Stimulated activated effector memory CD8-positive, alpha-beta T cell treated with anti-CD3 and anti-CD28 coated beads, Interleukin-12 subunit alpha, Interleukin-12 subunit beta, amount 100 ng/mL, for 72 hours (primary cell): ENCODE data around the gene PPM1J.
A peak's percentile ranks its signal among the peaks of the same experiment; 100 is the strongest.
"Not testable (repeated sequence)": the region's sequence is repeated elsewhere in the genome, so short reads cannot be mapped to it uniquely, and the experiment has no call there.

Source experiments
- ATAC-seq: fragments of 150-1000 bp; cut with Tn5 transposase; 2 replicates; pipeline ENCODE4 v1.10.0; 2021
- DNase-seq, 2 donors: peaks; one replicate each; pipeline ENCODE4 v3.0.0; 2021 to 2022; ENCODE audit warnings: low spot score in 2 of 2
- H3K27ac Mint-ChIP-seq: one replicate; pipeline ENCODE4 v1.8.0; 2022; ENCODE audit warnings: mild to moderate bottlenecking, mixed read lengths
- H3K36me3 Mint-ChIP-seq: one replicate; pipeline ENCODE4 v1.8.0; 2022; ENCODE audit warnings: mild to moderate bottlenecking, mixed read lengths
- H3K4me1 Mint-ChIP-seq: one replicate; pipeline ENCODE4 v1.8.0; 2022; ENCODE audit warnings: mixed read lengths
- H3K4me3 Mint-ChIP-seq: one replicate; pipeline ENCODE4 v1.8.0; 2022; ENCODE audit warnings: mild to moderate bottlenecking, mixed read lengths
- H3K9me3 Mint-ChIP-seq: one replicate; pipeline ENCODE4 v1.8.0; 2022; ENCODE audit warnings: mixed read lengths

Gene PPM1J

GRCh38 chr1:112728306-112728971 lies 13.3 kb upstream of the PPM1J start:
- ATAC-seq, H3K4me1 Mint-ChIP-seq, DNase-seq, H3K4me3 Mint-ChIP-seq, H3K9me3 Mint-ChIP-seq, H3K36me3 Mint-ChIP-seq, H3K27ac Mint-ChIP-seq: not testable (repeated sequence)

- H3K9me3 Mint-ChIP-seq: no peaks in the 10 kb centered on the region
- no peak overlapping the region for H3K4me3 Mint-ChIP-seq
- no peak for DNase-seq
- H3K27ac Mint-ChIP-seq: no peak overlapping the region
- no peaks in the 10 kb centered on the region for H3K36me3 Mint-ChIP-seq
- ATAC-seq: peak; percentile 31
- H3K4me1 Mint-ChIP-seq: peaks cover 8% of the 10 kb centered on the region
These were observed 12.6 kb upstream of the PPM1J start for GRCh38 chr1:112727716-112728115.

- not testable (repeated sequence) for H3K4me3 Mint-ChIP-seq, H3K36me3 Mint-ChIP-seq, DNase-seq, H3K9me3 Mint-ChIP-seq, ATAC-seq, H3K27ac Mint-ChIP-seq
- H3K4me1 Mint-ChIP-seq: peaks cover 12% of the 10 kb centered on the region
These were observed 9.1 kb upstream of the PPM1J start for GRCh38 chr1:112724240-112724639.

- no peaks in the 10 kb centered on the region for H3K36me3 Mint-ChIP-seq
- DNase-seq: no peak
- H3K27ac Mint-ChIP-seq: peak overlapping the region; percentile 11
- no peak overlapping the region for H3K4me3 Mint-ChIP-seq
- peaks cover 16% of the 10 kb centered on the region for H3K4me1 Mint-ChIP-seq
- H3K9me3 Mint-ChIP-seq: no peaks in the 10 kb centered on the region
- ATAC-seq: peak; percentile 45
These were observed 8.3 kb upstream of the PPM1J start for GRCh38 chr1:112723511-112723839.

GRCh38 chr1:112722601-112723510 lies 7.7 kb upstream of the PPM1J start:
- peak; percentile 36 for ATAC-seq
- H3K4me3 Mint-ChIP-seq: peak overlapping the region; percentile 32

GRCh38 chr1:112721966-112722524 lies 6.9 kb upstream of the PPM1J start:
- no peak for ATAC-seq
- peaks cover 25% of the 10 kb centered on the region for H3K4me1 Mint-ChIP-seq
- no peak for DNase-seq
- no peaks in the 10 kb centered on the region for H3K9me3 Mint-ChIP-seq
- no peaks in the 10 kb centered on the region for H3K36me3 Mint-ChIP-seq
- H3K27ac Mint-ChIP-seq: no peak overlapping the region
- peak overlapping the region; percentile 32 for H3K4me3 Mint-ChIP-seq

More at GRCh38 chr1:112722601-112723510, 7.7 kb upstream of the PPM1J start:
- Mint-ChIP-seq H3K27ac (peak overlapping the region; percentile 11), H3K9me3 (no peaks in the 10 kb centered on the region), H3K36me3 (no peaks in the 10 kb centered on the region), H3K4me1 (peaks cover 19% of the 10 kb centered on the region)
- no peak for DNase-seq

GRCh38 chr1:112721294-112721693 lies 6.2 kb upstream of the PPM1J start:
- DNase-seq, H3K4me3 Mint-ChIP-seq: not testable (repeated sequence)

GRCh38 chr1:112720800-112721199 lies 5.7 kb upstream of the PPM1J start:
- ATAC-seq (no peak), DNase-seq (no peak)
- Mint-ChIP-seq H3K4me3 (no peak overlapping the region), H3K4me1 (peaks cover 37% of the 10 kb centered on the region), H3K27ac (no peak overlapping the region), H3K9me3 (no peaks in the 10 kb centered on the region), H3K36me3 (no peaks in the 10 kb centered on the region)

More at GRCh38 chr1:112721294-112721693, 6.2 kb upstream of the PPM1J start:
- not testable (repeated sequence) for H3K9me3 Mint-ChIP-seq, H3K27ac Mint-ChIP-seq, ATAC-seq, H3K36me3 Mint-ChIP-seq
- peaks cover 33% of the 10 kb centered on the region for H3K4me1 Mint-ChIP-seq

GRCh38 chr1:112719706-112720105 lies 4.6 kb upstream of the PPM1J start:
- H3K9me3 Mint-ChIP-seq: no peaks in the 10 kb centered on the region
- no peaks in the 10 kb centered on the region for H3K36me3 Mint-ChIP-seq
- H3K4me3 Mint-ChIP-seq: no peak overlapping the region
- peaks cover 43% of the 10 kb centered on the region for H3K4me1 Mint-ChIP-seq
- no peak overlapping the region for H3K27ac Mint-ChIP-seq
- no peak for DNase-seq
- no peak for ATAC-seq

GRCh38 chr1:112718691-112719418 lies 3.7 kb upstream of the PPM1J start:
- Mint-ChIP-seq H3K9me3 (no peaks in the 10 kb centered on the region), H3K36me3 (no peaks in the 10 kb centered on the region), H3K27ac (peak overlapping the region; percentile 70), H3K4me3 (peak overlapping the region; percentile 40), H3K4me1 (peaks cover 46% of the 10 kb centered on the region)
- peak; percentile 51 for ATAC-seq
- DNase-seq: peak; percentile 75 to 86

- no peak overlapping the region for H3K4me3 Mint-ChIP-seq
- no peaks in the 10 kb centered on the region for H3K36me3 Mint-ChIP-seq
- ATAC-seq (no peak), DNase-seq (no peak)
- no peak overlapping the region for H3K27ac Mint-ChIP-seq
- H3K4me1 Mint-ChIP-seq: peaks cover 38% of the 10 kb centered on the region
- H3K9me3 Mint-ChIP-seq: no peaks in the 10 kb centered on the region
These were observed 2.2 kb upstream of the PPM1J start for GRCh38 chr1:112717263-112717873.

GRCh38 chr1:112716133-112716720 lies 1.1 kb upstream of the PPM1J start:
- no peak overlapping the region for H3K27ac Mint-ChIP-seq

GRCh38 chr1:112714313-112715263 lies 544 bp downstream of the PPM1J start:
- peak in 1 of 2 donors; percentile 34 for DNase-seq
- H3K27ac Mint-ChIP-seq: no peak overlapping the region
- peak overlapping the region; percentile 87 for H3K4me3 Mint-ChIP-seq

More at GRCh38 chr1:112716133-112716720, 1.1 kb upstream of the PPM1J start:
- H3K9me3 Mint-ChIP-seq: no peaks in the 10 kb centered on the region
- peak overlapping the region; percentile 87 for H3K4me3 Mint-ChIP-seq
- H3K4me1 Mint-ChIP-seq: peaks cover 38% of the 10 kb centered on the region
- peak; percentile 49 for ATAC-seq
- peak; percentile 73 to 88 for DNase-seq
- no peaks in the 10 kb centered on the region for H3K36me3 Mint-ChIP-seq

More at GRCh38 chr1:112714313-112715263, 544 bp downstream of the PPM1J start:
- ATAC-seq: peak; percentile 20
- no peaks in the 10 kb centered on the region for H3K9me3 Mint-ChIP-seq
- peaks cover 43% of the 10 kb centered on the region for H3K4me1 Mint-ChIP-seq
- no peaks in the 10 kb centered on the region for H3K36me3 Mint-ChIP-seq
